TTC549 (cell line): ENCODE measurements around the gene RBM26.
"Not testable (repeated sequence)": the region's sequence is repeated elsewhere in the genome, so short reads cannot be mapped to it uniquely, and the experiment has no call there.

Experiments used
- FAIRE-seq: peaks from 2 replicates; lab custom pipeline; 2012; peaks lifted over from hg19 to GRCh38; lab: Jason Lieb, UNC

Gene RBM26

DNA sequence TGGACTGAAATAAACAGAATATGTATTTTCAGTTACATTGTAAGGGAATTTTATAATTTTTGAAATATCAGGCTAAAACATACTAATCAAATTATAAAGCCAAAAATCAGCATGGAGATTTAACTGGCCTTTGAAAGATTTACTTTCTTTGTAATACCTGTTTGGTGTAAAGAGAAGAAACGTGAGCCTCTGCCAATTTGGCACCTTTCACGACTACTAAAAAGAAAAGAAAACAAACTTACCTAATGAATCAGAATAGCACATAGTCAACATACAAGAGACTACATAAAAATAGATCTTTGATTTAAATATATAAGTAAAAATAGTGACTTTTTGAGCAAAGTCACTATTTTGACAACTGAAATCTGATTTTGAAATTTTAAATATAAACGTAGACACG lies 87.4 kb downstream of the RBM26 start:
- no peak for FAIRE-seq

DNA sequence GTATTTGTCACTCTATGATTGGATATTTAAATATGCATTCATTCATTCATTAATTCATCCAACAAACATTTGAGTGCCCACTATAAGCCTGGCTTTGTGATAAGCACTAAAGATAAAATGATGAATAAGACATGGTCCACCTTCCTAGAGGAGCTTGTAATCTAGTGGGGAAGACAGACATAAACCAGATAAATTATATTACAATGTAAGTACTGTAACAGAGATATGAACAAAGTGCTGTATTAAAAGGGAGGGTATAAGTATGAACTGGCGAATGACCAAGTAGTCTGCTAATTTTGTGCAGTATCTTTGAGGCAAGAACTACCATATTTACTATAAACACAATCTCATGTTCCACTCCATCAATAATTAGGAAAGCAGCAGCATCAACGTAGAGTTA lies 88.2 kb downstream of the RBM26 start:
- FAIRE-seq = no peak

- FAIRE-seq = no peak
Observed at GRCh38 chr13:79314652-79315051, 91.4 kb downstream of the RBM26 start.

- no peak for FAIRE-seq
Observed at GRCh38 chr13:79312340-79312855, 93.7 kb downstream of the RBM26 start.

DNA sequence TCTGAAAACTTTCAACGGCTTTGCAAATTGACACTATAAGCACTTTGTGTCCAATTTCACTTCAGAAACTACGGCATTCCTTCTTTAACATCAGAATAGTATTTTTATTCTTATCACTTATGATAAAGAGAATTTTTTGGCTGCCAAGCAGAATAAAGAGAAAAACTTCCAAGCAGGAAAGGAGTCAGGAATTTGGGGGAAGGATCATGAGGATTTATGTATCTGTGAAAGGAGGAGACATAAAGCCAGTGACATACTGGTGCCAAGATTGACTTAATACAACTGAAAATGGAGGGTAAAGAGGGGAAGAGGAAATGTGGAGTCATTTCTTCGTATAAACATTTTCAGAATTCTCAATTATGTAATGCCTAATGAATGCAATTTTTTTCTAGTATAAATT lies 94.7 kb downstream of the RBM26 start:
- FAIRE-seq = no peak

DNA sequence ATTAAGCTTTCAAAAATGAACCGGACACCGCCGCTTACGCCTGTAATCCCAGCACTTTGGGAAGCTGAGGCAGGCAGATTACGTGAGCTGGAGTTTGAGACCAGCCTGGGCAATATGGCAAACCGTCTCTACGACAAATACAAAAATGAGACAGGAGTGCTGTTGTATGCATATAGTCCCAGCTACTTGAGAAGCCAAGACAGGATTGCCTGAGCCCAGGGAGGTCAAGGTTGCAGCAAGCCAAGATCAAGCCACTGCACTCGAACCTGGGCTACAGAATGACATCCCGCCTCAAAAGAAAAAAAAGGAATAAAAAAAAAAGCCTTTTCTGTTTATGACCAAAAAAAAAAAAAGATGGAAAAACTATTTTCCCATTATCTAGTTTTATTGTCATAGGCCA lies 96.4 kb downstream of the RBM26 start:
- no peak for FAIRE-seq

DNA sequence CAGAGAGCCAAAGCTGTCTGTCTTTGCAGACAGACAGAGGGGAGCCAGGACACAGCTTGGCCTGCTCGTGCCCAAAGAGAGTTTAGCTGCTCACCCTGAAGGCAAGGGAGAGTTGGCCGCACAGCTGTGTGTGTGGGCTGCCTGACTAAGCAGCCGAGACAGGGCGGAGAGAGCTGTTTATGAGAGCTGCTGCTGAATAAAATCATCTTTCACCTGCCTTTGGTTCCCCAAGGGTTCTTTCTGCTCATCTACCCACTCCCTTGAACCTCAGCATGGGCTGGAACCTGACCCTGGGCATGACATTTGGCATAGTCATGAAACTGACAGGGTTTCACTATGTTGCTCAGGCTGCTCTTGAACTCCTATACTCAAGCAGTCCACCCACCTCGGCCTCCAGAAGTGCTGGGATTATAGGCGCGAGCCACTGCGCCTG lies 98.2 kb downstream of the RBM26 start:
- FAIRE-seq = no peak

GRCh38 chr13:79307433-79307861 lies 98.6 kb downstream of the RBM26 start:
- FAIRE-seq = no peak

DNA sequence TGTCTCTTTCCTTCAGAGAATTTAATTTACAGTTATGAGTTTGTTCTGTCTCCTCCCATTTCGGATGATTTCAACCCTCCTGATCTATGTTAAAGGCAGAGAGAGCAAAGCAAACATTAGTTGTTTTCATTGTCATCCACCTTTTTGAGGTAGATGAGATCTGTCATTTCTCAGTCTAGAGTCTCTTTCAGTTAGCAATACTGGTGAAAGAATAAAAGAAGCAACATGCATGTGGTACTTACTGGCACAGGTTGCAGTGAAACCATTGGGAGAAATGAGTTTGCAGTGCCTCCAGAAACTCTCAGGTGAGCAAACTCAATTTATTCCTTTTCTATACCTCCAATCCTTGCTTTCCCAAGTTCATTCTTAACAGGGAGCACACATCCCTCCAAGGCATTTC lies 99.4 kb downstream of the RBM26 start:
- FAIRE-seq = no peak

- FAIRE-seq = no peak
Observed at GRCh38 chr13:79297128-79297527, 108.9 kb downstream of the RBM26 start.

DNA sequence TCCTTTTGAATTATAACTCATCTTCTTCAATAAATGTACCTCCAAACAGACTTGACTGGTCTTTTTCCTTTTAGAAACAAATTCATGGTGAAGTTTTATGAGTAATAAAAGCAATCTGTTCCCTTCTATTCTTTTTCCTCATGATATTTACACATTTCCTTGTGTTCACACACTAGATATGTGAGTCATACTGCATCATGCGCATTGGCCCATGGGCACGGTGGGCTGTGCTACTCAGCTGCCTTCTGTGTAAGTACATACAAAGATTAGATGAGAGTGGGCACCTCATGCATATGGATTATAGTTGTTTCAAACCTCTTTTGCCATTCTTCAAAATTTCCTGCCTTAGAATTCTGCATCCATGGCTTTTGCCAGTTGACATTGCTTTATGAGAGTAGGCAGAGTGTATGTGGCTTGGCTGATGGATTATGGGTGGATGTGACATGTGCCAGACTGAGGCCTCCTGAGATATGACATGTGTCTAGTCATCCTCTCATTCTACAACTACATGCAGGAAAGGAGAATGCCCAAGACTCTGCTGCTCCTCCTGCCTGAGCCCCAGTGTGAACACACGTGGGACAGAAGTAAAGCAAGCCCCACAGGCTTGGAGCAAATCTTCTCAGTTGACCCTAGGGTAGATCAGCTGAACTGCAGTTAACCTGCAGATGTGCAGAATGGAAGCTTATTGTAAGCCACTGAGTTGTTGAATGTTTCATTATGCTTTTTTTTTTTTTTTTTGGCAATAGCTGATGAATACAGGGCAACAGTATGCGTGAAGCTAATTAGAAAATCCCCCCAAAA lies 109.9 kb downstream of the RBM26 start:
- FAIRE-seq = no peak

- FAIRE-seq = no peak
Observed at GRCh38 chr13:79290595-79291244, 115.3 kb downstream of the RBM26 start.

- no peak for FAIRE-seq
Observed at GRCh38 chr13:79289571-79289970, 116.5 kb downstream of the RBM26 start.

- no peak for FAIRE-seq
Observed at GRCh38 chr13:79287939-79288795, 117.9 kb downstream of the RBM26 start.

DNA sequence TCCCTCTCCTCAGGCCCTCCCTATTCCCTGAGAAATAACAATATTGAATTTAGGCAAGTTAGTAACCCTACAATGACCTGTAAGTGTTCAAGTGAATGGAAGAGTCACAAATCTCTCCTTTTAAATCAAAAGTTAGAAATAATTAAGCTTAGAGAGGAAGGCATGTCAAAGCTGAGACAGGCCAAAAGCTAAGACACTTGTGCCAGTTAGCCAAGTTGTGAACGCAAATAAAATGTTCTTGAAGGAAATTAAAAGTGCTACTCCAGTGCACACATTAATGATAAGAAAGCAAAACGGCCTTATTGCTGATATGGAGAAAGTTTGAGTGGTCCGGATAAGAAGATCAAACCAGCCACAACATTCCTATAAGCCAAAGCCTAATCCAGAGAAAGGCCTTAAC lies 120.9 kb downstream of the RBM26 start:
- FAIRE-seq = no peak

- no peak for FAIRE-seq
Observed at GRCh38 chr13:79283742-79284141, 122.3 kb downstream of the RBM26 start.

DNA sequence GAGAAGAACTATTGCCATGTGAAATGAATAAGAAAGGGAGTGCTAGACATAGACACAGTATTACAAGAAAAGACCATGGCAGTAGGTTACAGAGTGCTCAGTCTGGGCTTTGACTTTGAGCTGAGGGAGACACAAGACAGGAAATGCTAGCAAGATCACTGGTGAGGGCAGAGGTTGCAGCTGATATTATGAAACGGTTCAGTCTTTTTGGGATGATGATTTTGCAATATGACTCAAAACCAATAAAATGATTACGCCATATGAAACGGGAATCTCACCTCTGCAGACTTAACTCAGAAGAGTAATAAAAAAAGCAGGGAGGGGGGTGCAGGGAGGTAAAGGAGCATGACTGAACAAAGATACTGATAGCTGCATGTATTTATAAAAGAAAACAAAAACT lies 123.1 kb downstream of the RBM26 start:
- no peak for FAIRE-seq

- FAIRE-seq = no peak
Observed at GRCh38 chr13:79282508-79282907, 123.5 kb downstream of the RBM26 start.

GRCh38 chr13:79281339-79281747 lies 124.7 kb downstream of the RBM26 start:
- no peak for FAIRE-seq

DNA sequence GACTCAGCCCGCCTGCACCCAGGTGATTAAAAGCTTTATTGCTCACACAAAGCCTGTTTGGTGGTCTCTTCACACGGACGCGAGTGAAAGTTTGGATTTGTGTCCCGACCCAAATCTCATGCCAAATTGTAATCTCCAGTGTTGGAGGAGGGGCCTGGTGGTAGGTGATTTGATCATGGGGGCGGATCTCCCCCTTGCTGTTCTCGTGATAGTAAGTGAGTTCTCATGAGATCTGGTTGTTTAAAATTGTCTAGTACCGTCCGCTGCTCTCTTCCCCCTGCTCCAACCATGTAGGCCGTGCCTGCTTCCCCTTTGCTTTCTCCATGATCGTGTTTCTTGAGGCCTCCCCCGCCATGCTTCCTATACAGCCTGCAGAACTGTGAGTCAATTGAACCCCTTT lies 126.3 kb downstream of the RBM26 start:
- FAIRE-seq = not testable (repeated sequence)

- no peak for FAIRE-seq
Observed at GRCh38 chr13:79273045-79273444, 133.0 kb downstream of the RBM26 start.

- FAIRE-seq = no peak
Observed at GRCh38 chr13:79271616-79272015, 134.4 kb downstream of the RBM26 start.

GRCh38 chr13:79270859-79271258 lies 135.2 kb downstream of the RBM26 start:
- FAIRE-seq = no peak
